Measurements from ENCODE around the gene HTRA3. TPM values are rescaled to one million over a fixed set of nuclear protein-coding genes. Genes with fewer than 3 reads are reported as not detected.

HTRA3 gene
- total and polyA plus RNA-seq, 2 experiments from 2014 or later = 1.3 to 3.6 TPM

DNA sequence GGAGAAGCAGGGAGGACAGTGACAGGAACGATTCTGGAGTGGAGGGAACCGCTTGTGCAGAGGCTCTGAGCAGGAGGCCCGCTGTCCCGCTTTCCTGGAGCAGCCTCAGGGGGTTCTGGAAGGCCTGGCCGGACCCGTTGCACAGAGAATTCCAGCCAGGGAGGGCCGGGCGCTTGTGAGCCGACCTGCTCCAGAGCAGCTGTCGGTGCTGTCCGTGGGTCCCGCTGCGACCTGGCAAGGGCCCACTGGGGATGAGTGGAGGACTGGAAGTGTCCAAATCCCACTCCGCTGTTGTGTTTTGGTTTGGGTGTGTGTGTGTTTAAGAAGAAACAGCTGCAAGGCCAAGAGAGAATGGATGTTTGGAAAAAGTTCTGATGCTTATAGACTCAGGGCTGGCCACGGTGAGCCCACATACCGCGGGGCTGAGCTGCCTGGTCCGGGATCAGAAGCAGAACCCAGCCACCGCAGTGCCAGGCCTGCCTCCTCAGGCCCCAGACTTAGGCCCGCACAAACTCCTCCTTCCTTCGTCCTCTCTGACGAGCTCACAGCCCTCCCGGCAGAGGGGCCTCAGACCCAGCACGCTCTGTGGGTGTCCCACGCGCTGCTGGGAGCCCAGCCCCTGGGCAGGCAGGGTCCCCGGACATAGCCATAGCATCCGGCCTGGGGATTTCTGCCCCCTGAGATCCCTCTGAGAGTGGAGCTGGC is 73.9 kb downstream of the HTRA3 start (continued):
- TF ChIP-seq, protein P1, sequence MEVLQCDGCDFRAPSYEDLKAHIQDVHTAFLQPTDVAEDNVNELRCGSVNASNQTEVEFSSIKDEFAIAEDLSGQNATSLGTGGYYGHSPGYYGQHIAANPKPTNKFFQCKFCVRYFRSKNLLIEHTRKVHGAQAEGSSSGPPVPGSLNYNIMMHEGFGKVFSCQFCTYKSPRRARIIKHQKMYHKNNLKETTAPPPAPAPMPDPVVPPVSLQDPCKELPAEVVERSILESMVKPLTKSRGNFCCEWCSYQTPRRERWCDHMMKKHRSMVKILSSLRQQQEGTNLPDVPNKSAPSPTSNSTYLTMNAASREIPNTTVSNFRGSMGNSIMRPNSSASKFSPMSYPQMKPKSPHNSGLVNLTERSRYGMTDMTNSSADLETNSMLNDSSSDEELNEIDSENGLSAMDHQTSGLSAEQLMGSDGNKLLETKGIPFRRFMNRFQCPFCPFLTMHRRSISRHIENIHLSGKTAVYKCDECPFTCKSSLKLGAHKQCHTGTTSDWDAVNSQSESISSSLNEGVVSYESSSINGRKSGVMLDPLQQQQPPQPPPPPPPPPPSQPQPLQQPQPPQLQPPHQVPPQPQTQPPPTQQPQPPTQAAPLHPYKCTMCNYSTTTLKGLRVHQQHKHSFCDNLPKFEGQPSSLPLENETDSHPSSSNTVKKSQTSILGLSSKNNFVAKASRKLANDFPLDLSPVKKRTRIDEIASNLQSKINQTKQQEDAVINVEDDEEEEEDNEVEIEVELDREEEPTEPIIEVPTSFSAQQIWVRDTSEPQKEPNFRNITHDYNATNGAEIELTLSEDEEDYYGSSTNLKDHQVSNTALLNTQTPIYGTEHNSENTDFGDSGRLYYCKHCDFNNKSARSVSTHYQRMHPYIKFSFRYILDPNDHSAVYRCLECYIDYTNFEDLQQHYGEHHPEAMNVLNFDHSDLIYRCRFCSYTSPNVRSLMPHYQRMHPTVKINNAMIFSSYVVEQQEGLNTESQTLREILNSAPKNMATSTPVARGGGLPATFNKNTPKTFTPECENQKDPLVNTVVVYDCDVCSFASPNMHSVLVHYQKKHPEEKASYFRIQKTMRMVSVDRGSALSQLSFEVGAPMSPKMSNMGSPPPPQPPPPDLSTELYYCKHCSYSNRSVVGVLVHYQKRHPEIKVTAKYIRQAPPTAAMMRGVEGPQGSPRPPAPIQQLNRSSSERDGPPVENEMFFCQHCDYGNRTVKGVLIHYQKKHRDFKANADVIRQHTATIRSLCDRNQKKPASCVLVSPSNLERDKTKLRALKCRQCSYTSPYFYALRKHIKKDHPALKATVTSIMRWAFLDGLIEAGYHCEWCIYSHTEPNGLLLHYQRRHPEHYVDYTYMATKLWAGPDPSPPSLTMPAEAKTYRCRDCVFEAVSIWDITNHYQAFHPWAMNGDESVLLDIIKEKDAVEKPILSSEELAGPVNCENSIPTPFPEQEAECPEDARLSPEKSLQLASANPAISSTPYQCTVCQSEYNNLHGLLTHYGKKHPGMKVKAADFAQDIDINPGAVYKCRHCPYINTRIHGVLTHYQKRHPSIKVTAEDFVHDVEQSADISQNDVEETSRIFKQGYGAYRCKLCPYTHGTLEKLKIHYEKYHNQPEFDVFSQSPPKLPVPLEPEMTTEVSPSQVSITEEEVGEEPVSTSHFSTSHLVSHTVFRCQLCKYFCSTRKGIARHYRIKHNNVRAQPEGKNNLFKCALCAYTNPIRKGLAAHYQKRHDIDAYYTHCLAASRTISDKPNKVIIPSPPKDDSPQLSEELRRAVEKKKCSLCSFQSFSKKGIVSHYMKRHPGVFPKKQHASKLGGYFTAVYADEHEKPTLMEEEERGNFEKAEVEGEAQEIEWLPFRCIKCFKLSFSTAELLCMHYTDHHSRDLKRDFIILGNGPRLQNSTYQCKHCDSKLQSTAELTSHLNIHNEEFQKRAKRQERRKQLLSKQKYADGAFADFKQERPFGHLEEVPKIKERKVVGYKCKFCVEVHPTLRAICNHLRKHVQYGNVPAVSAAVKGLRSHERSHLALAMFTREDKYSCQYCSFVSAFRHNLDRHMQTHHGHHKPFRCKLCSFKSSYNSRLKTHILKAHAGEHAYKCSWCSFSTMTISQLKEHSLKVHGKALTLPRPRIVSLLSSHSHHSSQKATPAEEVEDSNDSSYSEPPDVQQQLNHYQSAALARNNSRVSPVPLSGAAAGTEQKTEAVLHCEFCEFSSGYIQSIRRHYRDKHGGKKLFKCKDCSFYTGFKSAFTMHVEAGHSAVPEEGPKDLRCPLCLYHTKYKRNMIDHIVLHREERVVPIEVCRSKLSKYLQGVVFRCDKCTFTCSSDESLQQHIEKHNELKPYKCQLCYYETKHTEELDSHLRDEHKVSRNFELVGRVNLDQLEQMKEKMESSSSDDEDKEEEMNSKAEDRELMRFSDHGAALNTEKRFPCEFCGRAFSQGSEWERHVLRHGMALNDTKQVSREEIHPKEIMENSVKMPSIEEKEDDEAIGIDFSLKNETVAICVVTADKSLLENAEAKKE (CRISPR knock-in tag; IDR thresholded peaks at IDR 0.05) = no peak
- no peak for TF ChIP-seq EZH2 (IDR thresholded peaks at IDR 0.05; ENCODE audit: low read depth, unreplicated experiment)
- TF ChIP-seq ZNF114 (CRISPR knock-in tag; IDR thresholded peaks at IDR 0.05) = no peak
- TF ChIP-seq, protein P2, sequence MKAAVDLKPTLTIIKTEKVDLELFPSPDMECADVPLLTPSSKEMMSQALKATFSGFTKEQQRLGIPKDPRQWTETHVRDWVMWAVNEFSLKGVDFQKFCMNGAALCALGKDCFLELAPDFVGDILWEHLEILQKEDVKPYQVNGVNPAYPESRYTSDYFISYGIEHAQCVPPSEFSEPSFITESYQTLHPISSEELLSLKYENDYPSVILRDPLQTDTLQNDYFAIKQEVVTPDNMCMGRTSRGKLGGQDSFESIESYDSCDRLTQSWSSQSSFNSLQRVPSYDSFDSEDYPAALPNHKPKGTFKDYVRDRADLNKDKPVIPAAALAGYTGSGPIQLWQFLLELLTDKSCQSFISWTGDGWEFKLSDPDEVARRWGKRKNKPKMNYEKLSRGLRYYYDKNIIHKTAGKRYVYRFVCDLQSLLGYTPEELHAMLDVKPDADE (IDR thresholded peaks at IDR 0.05) = no peak
- no peak for TF ChIP-seq POLR2AphosphoS5 (IDR thresholded peaks at IDR 0.05; ENCODE audit: low read depth)
- TF ChIP-seq ZNF331 (CRISPR knock-in tag; IDR thresholded peaks at IDR 0.05; ENCODE audit: low read depth) = no peak

DNA sequence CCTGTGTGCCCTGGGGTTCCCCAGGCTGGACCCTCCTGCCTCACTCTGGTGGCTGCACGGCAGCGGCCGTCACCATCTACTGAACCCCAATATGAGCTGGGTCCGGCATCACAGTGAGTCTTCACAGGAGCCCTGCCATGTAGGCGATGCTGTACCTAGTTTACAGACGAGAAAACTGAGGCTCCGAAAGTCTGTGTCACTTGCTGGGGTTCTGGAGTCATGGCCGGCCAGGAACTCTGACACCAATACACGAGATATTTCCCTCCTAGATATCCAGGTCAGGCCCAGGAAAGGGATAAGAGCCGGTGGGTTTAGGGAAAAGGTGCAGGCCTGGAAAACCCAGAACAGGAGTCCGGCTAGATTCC is 74.4 kb downstream of the HTRA3 start:
- Histone ChIP-seq H3F3A (replicated peaks; ENCODE audit: low read depth) (0 out of 2 replicates have a peak, but pooled peaks cover 3% of the 10 kb centered on the region), H3K27ac (ENCODE audit: low read depth) (no peak overlapping the region), H3K27me3 (ENCODE audit: insufficient read depth) (no peaks in the 10 kb centered on the region), H4K20me1 (replicated peaks; ENCODE audit: insufficient read depth) (no peaks in the 10 kb centered on the region), H2AFZ (no peak overlapping the region), H3K9me2 (ENCODE audit: insufficient read depth) (no peaks in the 10 kb centered on the region), H3K4me1 (ENCODE audit: insufficient read depth) (no peaks in the 10 kb centered on the region; the same call in 1 of the 2 replicates), H3K4me2 (no peak overlapping the region), H3K4me3 (no peak overlapping the region), H3K79me2 (replicated peaks; ENCODE audit: insufficient read depth) (no peaks in the 10 kb centered on the region), H3K36me3 (ENCODE audit: insufficient read depth) (no peaks in the 10 kb centered on the region)
- Mint-ChIP-seq H3K4me1 (peaks cover 6% of the 10 kb centered on the region), H3K4me3 (no peak overlapping the region), H3K27me3 (ENCODE audit: insufficient read depth, low read depth, poor library complexity) (peaks cover 11% of the 10 kb centered on the region), H3K36me3 (ENCODE audit: low read depth) (no peaks in the 10 kb centered on the region), H3K9me3 (no peaks in the 10 kb centered on the region), H3K27ac (no peak overlapping the region)
- ATAC-seq = no peak
- no peak for DNase-seq (ENCODE audit: low spot score)
- TF ChIP-seq, protein P2 (IDR thresholded peaks at IDR 0.05) = no peak
